Kidney capillary endothelial cell (primary cell): ENCODE measurements around the gene ERO1B.
A peak's percentile ranks its signal among the peaks of the same experiment; 100 is the strongest.
"Not testable (repeated sequence)": the region's sequence is repeated elsewhere in the genome, so short reads cannot be mapped to it uniquely, and the experiment has no call there.

Source experiments
- DNase-seq: peaks from one replicate; pipeline ENCODE4 v3.0.0-alpha.2; 2018; ENCODE audit warnings: low spot score

Gene ERO1B, protein sequence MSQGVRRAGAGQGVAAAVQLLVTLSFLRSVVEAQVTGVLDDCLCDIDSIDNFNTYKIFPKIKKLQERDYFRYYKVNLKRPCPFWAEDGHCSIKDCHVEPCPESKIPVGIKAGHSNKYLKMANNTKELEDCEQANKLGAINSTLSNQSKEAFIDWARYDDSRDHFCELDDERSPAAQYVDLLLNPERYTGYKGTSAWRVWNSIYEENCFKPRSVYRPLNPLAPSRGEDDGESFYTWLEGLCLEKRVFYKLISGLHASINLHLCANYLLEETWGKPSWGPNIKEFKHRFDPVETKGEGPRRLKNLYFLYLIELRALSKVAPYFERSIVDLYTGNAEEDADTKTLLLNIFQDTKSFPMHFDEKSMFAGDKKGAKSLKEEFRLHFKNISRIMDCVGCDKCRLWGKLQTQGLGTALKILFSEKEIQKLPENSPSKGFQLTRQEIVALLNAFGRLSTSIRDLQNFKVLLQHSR

DNA sequence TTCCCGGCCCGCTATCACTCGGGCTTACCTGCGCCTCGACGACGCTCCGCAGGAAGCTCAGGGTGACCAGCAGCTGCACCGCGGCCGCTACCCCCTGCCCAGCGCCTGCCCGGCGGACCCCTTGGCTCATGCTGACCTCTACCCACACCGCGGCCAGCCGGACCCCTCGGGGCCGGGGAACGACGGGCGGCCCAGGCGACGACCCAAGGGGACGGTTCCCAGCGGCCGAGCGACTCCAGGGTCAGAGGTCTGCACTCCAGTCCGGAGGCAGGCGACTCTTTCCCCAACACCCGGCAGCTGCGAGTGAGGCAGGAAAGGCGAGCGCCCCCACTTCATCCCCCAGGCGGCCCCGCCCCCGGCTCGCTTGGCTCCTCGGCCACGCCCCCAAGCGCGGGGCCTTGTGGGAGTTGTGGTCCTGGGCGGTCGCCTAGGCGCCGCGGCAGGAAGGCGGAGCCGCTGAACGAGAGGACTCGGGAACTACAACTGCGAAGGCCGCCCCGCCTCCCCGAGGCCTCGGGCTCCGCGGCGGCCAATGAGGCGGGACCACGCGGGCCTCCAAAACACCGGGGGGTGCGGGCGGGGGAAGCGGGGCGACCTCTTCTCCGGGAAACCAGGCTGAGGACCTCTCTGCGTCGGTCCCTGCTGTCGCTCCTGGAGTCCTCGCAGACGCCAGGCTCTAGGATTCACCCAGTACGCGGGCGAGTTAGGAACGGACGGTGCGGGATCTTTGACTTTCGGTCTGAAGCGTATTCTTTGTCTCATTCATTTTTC lies at the start of gene ERO1B:
ERO1B (minus strand) TSS at position 305 of the 771 bp plus-strand sequence; CDS start at position 130, 175 bp downstream.
- peak; percentile 89 for DNase-seq

DNA sequence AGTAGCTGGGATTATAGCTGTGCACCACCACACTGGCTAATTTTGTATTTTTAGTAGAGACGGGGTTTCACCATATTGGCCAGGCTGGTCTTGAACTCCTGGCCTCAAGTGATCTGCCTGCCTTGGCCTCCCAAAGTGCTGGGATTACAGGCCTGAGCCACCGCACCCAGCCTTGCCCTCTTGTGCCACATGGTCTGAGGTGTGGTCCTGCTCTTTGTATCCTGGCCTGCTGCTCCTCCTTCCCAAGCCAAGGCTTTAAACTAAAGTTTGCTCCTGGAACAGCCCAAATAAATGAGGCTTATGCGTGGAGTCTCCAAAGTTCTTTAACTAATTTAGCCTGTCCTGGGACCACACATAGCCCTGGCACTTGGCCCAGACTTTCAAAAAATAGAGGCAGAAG lies 49.7 kb upstream of the ERO1B start:
- not testable (repeated sequence) for DNase-seq

DNA sequence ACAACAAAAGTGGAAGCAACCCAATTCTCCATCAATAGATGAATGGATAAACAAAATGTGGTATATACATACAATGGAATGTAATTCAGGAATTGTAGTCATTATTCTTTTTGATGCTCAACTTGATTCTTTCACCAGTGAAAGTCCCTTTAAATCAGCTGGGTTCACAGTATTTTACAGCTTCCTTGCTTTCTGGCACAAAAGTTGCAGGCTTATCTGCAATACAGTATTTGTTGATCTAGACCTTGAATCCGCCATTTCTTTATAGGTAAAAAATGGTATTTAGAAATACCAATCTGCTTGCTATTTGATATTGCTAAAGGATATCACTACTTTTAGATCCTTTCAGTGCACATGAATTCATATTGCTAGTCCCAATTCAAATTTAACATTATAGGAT lies 44.7 kb upstream of the ERO1B start:
- DNase-seq = no peak

DNA sequence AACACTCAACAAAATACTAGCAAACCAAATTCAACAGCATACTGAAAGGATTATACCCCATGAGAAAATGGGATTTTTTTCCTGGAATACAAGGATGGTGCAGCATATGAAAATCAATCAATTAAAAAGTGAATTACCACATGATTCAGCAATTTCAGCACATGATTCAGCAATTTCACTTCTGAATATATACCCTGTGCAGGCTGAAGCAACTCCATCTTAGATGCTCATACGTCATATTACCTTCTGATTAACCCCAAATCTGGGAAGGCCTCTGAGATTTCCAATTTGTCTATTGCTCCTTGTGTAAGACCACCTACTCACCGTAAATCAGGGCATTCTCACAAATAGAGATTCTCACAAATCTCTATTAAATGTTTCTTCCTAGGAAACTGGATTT lies 43.8 kb upstream of the ERO1B start:
- no peak for DNase-seq

DNA sequence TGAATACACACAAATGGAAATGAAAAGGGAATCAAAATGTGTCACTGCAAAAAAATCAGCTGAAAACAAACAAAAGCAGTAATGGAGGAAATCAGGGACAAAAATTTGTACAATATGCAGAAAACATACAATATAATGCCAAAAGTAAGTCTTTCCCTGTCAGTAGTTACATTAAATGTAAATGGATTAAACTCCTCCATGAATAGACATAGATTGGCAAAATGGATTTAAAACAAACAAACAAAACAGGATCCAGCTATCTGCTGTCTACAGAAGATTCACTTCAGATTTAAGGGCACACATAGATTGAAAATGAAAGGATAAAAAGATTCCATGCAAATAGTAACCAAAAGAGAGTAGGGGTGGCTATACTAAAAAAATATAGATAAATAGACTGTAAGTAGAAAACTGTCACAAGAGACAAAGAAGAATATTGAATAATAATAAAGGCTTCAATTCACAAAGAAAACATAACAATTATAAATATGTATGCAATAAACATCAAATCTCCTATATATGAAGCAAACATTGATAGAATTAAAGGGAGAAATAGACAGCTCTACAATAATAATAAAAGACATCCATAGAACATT lies 42.2 kb upstream of the ERO1B start:
- no peak for DNase-seq

DNA sequence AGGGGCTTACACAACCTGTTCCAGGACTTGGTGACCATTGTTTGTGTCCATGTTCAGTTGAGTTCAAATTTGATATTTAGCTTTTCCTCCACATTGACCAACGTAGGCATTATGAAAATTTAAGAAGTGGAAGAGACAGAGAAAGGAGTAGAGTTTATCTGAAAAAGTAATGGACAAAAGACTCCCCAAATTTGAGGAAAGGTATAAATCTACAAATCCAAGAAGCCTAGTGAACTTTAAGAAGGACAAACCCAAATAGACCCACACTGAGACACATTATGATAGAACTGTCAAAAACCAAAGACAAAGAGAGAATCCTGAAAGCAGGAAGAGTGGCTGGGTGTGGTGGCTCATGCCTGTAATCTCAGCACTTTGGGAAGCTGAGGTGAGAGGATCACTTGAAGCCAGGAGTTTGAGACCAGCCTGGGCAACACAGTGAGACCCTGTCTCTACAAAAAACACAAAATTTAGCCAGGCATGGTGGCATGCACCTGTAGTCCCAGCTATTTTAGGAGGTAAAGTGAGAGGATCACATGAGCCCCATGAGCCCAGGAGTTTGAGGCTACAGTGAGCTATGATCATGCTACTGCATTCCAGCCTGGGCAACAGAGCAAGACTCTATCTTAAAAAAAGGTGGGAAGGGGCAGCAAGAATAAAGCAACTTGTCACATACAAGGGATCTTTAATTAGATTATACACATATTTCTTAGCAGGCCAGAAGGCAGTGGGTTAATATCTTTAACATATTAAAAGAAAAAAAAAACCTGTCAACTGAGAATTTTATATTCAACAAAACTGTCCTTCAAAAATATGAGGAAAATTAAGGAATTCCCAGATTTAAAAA lies 41.0 kb upstream of the ERO1B start:
- DNase-seq = no peak

DNA sequence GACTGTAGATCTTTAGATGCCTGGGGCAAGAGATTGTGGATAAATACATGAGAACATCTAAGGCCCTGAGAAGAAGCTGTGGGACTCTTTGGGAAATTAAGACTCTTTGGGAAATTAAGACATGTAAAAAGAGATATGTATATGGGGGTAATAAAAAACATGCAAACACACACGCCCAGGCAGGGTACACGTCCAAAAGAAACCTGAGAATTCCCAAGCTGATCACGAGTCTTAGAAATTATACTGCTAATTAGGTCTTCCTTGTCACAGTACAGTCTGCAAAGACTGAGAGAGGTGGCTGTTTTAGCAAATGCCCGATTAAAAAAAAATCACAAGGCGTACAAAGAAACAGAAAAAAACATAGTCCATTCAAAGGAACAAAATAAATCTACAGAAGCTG lies 39.3 kb upstream of the ERO1B start:
- no peak for DNase-seq

DNA sequence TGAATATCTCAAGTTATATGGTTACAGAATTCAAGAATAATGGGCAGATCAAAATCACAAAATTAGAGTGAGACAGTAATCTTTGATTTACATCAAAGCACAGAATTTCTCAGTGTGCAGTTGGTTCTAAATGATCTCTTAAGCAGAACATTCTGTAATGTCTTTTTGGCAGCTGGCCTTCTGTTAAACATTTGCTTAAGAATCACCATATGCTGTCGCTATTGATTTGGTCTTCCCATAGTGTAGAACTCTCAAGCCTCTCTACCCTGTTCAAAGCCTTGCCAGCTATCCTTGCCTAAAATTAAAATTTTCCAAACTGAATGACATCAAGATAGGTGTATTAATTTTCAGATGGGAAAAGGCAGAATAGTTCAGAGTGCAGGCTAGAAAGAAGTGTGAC lies 38.9 kb upstream of the ERO1B start:
- no peak for DNase-seq

DNA sequence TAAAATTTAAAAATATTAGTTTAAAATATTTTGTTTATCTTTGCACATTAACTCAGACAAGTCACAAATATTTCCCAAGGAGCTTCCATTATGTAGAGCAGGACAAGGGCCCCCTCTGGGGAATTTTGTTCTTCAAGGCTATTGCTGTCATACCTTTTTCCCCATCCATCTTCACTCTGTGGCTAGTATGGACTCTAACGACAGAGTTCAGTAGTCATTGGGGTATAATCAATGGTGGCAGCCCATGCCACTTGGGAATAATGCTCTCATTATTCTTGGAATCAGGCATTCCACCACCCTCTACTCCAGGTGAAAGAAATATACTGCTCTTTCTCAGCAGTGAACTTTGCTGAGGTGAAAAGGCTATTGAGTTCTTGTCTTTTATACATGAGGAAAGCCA lies 38.5 kb upstream of the ERO1B start:
- DNase-seq = no peak

DNA sequence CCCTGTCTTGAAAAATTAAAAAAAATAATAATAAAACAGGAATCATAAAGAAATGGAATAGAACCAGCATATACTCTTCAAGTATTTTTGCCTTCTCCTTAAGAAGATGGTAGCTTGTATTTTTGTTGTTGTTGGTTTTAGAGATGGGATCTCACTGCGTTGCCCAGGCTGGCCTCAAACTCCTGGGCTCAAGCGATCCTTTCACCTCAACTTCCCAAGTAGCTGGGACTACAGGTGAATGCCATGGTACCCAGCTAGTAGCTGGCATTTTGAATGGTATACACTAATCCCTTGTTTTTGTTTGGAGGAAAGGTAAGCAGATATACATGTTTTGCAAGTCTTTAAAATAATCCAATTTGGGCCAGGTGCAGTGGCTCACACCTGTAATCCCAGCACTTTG lies 34.7 kb upstream of the ERO1B start:
- no peak for DNase-seq

DNA sequence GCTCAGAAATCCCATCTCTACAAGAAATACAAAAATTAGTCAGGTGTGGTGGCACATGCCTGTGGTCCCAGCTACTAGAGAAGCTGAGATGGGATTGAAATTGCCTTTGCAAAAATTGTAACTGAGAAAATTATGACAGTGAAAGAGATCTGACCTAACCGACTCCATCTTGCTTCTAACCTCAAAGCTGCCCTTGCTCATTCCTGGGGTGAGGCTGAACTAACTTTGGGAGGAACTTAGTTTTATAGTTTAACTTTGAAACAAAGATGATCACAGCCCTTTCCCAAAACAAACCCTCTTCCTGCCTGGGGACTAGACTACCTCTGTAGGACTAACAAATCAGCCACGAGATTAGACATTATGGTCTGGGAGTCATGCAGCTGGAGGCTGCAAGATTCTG lies 33.8 kb upstream of the ERO1B start:
- DNase-seq = no peak

DNA sequence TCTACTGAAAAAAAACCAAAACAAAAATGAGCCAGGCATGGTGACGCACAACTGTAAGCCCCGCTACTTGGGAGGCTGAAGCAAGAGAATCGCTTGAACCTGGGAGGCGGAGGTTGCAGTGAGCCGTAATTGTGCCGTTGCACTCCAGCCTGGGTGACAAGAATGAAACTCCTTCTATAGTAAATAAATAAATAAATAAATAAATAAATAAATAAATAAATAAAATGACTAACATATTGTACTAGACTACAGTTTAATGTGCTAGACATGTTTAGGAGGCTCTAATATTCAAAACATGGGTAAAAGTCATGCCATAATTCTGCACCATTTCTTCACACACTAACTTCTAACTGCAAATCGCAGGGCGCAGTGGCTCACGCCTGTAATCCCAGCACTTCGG lies 33.3 kb upstream of the ERO1B start:
- DNase-seq = no peak

DNA sequence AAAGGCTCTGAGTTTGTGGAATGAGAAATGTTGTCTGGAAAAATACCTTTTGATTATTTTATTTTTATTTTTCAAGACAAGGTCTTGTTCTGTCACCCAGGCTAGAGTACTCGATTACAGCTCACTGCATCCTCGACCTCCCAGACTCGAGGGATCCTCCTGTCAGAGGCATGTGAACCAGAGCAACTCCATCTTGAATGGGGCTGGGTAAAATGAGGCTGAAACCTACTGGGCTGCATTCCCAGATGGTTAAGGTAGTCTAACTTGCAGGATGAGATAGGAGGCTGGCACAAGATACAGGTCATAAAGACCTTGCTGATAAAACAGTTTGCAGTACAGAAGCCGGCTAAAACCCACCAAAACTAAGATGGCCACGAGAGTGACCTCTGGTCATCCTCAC lies 32.3 kb upstream of the ERO1B start:
- DNase-seq = not testable (repeated sequence)

DNA sequence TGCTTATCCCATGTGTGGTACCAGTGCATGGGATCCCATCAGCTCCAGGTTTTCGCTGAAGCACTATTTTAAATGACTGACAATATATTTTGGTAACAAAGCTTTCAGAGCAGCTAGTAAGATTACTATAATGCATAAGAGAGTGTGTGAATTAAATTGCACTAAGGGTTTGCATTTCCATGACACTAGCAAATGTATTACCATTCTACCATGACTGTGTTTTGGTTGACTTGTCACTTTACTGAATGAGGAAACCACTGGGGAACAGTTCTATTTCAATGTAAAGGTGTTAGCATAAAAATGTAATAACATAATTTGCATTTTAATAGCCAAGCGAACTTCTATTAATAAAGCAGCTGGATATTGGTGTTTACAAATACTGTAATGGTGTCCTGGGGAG lies 31.7 kb upstream of the ERO1B start:
- no peak for DNase-seq

DNA sequence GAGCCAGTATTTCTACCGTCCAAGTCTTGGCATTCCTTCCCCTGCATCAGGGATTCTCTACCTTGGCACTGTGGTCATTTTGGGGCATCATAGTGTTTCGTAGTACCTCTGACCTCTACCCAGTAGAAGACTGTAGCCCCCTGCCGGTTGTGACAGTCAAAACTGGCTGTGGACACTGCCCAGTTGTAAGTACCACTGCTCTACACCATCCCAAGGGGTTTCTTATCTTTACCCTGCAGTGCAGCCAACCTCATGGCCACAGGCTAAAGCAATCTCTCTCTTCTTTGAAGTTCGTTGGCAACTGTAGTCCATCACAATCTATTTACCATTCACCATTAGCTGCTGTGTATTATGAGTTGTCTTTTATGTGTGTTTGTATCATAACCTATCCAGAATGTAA lies 29.3 kb upstream of the ERO1B start:
- DNase-seq = no peak

DNA sequence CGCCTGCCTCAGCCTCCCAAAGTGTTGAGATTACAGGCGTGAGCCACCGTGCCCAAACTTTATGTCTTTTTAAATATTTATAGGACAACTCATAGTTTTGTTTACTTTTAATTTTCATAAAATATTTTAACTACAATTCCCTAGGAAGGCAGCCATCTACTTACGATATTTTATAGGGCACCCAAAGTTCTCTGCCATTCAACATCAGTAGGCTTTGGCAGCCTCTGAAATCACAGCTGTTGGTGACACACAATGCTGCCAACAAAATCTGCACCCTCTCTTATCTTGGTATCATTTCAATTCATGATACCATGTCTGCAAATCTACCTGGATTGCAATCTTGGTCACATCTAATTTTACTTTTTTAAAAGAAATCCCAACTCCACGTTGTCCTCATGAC lies 27.1 kb upstream of the ERO1B start:
- DNase-seq = no peak

DNA sequence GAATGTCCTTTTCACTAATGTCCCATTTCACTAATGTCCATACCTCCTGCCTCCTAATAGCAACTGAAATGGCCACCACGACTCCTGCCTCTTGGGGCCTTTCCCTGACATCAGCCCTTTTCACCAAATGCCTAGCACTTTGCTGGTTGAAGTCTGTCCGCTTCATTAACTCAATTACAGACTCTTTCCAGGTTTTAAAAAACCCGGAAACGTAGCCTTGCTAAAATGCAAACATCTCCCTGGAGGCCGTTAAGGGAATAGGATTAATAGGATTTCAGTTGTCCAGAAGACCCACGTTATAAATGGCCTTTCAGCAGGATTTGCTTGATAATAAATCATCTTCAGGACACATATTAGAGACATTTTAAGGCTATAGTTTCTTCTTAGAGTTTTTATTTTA lies 25.7 kb upstream of the ERO1B start:
- DNase-seq = no peak

DNA sequence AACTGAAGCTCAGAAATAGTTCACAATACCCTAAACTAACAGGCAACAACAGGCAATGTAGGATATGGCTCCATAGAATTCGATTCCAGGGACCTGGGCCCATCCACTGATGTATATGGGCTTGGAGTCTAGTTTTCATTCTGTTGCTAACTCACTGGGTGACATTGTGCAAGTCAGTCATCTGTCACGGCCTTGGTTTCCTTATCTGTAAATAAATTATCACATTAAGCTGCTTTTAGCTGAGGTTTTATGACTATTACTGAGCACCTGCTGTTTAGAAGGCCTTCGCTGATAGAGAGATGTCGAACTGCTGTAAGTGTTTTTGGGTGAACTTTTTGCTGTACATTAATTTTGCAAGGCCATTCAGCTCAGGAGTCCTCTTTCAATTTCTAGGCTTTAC lies 22.9 kb upstream of the ERO1B start:
- DNase-seq = no peak

DNA sequence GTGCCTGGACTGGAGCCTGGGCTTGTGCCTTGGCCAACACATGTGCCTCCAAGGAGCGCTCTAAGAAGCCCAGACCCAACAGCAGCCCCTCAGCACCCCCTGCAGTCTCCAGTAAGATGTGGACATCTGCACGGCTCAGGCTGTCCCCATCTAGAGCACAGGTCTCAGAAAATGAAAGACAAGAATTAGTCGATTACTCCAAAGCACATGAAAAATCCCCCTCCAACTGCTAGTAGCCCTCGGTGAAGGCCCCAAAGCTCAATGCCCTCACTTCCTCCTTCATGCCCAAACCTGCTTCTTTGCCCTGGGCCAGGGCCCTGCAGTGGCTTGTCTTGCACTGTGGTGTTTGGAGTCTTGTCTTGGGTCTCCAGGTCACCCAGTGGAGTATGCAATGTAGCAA lies 21.9 kb upstream of the ERO1B start:
- no peak for DNase-seq

DNA sequence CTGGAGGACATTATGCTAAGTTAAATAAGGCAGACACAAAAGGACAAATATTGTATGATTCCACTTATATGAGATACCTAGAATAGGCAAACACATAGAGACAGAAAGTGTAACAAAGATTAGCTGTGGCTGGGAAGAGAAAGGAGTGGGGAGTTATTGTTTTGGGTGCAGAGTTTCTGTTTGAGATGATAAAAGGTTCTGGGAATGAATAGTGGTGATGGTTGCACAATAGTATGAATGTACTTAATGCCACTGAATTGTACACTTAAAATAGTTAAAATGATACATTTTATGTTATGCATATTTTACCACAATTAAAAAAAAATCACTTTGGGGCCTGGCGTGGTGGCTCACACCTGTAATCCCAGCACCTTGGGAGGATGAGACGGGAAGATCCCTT lies 21.2 kb upstream of the ERO1B start:
- no peak for DNase-seq

DNA sequence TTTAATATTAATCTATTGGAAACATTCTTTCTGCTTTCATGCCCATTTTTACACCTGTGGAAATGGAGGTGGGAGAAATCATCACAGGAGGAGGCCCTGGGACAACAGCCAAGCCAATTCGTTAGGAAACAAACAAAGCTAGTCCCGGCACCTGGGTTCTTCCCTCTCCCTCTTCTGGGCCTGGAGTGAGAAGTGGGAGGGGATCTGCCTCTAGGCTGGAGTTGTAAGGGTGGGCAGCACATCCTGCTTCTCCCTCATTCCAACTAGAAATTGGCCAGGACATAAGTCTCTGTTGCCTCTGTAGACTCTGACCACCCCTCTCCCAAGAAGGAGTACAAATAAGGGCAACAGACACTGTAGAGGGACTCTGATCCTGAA lies 20.2 kb upstream of the ERO1B start:
- no peak for DNase-seq
